Thyroid gland (tissue), 4 donors: ENCODE measurements around the gene MICAL3.

Source experiments
- CTCF ChIP-seq, 6 experiments: fragments of 200-600 bp in 3 of 6; fragments of 450-650 bp in 3 of 6; sonication (generic) in 3 of 6; IDR thresholded peaks; one replicate each; pipeline ENCODE4 v1.5.1; 2016 to 2019; ENCODE audit warnings: antibody characterized with exemption in 6 of 6, mild to moderate bottlenecking in 2 of 6, inconsistent platforms in 1 of 6, moderate library complexity in 1 of 6
- POLR2A ChIP-seq, 2 donors: fragments of 450-650 bp; IDR thresholded peaks; one replicate each; pipeline ENCODE4 v1.6.1; 2017; ENCODE audit warnings: antibody characterized with exemption in 2 of 2, mild to moderate bottlenecking in 2 of 2, moderate library complexity in 1 of 2

GRCh38 chr22:17804331-17805080 lies 219.9 kb downstream of the MICAL3 start:
- TF ChIP-seq POLR2A (IDR thresholded peaks at IDR 0.05) (no peak), CTCF (IDR thresholded peaks at IDR 0.05) (no peak)
